ENCODE results near the gene ADAMTS17. TPM values are rescaled to one million over a fixed set of nuclear protein-coding genes. Genes with fewer than 3 reads are reported as not detected.

Gene ADAMTS17
- total RNA-seq, 1 experiment from 2014 or later, result 1.6 TPM

DNA sequence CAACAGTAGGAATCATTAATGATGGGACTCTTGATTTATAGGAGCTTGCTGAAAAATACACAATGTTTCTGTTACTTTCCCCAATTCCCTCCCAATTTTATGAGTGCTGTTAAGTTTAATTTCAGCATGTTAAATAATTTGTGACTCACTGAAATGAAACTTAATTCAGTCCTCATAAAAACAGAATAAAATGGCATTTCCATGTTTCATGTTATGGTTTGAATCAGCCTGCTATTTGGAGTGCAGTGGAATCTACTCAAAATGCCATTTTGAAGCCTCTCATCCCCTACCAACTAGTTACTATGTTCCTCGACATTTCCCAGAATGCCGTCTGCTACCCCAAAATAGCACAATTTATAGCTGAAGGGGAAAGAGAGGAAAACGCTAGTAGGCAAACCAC lies 237.5 kb downstream of the ADAMTS17 start:
- intact Hi-C loops (cut with micrococcal nuclease; ENCODE audit: unreplicated experiment), result no loop called here
- ChIA-PET CTCF (no interaction called here), POLR2A (no interaction called here)
- BruUV-seq (replicated peaks), result no TSS peak
- Histone ChIP-seq H3K36me3 (ENCODE audit: control insufficient read depth, insufficient read depth, low read length) (no peaks in the 10 kb centered on the region), H3K4me3 (ENCODE audit: low read depth in 2 of 2, low read length in 2 of 2) (no peak overlapping the region), H3K27ac (ENCODE audit: low read length) (no peak overlapping the region), H3K4me1 (ENCODE audit: control insufficient read depth, insufficient read depth, low read length) (no peaks in the 10 kb centered on the region), H3K9me3 (ENCODE audit: control insufficient read depth, insufficient read depth, low read depth, low read length) (no peaks in the 10 kb centered on the region), H3K27me3 (ENCODE audit: control insufficient read depth, insufficient read depth, low read length) (no peaks in the 10 kb centered on the region)
- ATAC-seq, result no peak
- no peak for DNase-seq (ENCODE audit: low read depth, low spot score)
- in situ Hi-C loops (cut with HindIII; ENCODE audit: low pct_unique_long_range_greater_than_20kb, low sequenced_read_pairs), result no loop called here
- TF ChIP-seq TCF7L2 (IDR thresholded peaks at IDR 0.05; ENCODE audit: low read depth, low read length), result no peak
- no peak for TF ChIP-seq SIN3A (IDR thresholded peaks at IDR 0.05; ENCODE audit: borderline replicate concordance, insufficient read depth, low read depth, low read length)
- TF ChIP-seq, protein P1, sequence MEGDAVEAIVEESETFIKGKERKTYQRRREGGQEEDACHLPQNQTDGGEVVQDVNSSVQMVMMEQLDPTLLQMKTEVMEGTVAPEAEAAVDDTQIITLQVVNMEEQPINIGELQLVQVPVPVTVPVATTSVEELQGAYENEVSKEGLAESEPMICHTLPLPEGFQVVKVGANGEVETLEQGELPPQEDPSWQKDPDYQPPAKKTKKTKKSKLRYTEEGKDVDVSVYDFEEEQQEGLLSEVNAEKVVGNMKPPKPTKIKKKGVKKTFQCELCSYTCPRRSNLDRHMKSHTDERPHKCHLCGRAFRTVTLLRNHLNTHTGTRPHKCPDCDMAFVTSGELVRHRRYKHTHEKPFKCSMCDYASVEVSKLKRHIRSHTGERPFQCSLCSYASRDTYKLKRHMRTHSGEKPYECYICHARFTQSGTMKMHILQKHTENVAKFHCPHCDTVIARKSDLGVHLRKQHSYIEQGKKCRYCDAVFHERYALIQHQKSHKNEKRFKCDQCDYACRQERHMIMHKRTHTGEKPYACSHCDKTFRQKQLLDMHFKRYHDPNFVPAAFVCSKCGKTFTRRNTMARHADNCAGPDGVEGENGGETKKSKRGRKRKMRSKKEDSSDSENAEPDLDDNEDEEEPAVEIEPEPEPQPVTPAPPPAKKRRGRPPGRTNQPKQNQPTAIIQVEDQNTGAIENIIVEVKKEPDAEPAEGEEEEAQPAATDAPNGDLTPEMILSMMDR (IDR thresholded peaks at IDR 0.05), result no peak
- TF ChIP-seq, protein P2, sequence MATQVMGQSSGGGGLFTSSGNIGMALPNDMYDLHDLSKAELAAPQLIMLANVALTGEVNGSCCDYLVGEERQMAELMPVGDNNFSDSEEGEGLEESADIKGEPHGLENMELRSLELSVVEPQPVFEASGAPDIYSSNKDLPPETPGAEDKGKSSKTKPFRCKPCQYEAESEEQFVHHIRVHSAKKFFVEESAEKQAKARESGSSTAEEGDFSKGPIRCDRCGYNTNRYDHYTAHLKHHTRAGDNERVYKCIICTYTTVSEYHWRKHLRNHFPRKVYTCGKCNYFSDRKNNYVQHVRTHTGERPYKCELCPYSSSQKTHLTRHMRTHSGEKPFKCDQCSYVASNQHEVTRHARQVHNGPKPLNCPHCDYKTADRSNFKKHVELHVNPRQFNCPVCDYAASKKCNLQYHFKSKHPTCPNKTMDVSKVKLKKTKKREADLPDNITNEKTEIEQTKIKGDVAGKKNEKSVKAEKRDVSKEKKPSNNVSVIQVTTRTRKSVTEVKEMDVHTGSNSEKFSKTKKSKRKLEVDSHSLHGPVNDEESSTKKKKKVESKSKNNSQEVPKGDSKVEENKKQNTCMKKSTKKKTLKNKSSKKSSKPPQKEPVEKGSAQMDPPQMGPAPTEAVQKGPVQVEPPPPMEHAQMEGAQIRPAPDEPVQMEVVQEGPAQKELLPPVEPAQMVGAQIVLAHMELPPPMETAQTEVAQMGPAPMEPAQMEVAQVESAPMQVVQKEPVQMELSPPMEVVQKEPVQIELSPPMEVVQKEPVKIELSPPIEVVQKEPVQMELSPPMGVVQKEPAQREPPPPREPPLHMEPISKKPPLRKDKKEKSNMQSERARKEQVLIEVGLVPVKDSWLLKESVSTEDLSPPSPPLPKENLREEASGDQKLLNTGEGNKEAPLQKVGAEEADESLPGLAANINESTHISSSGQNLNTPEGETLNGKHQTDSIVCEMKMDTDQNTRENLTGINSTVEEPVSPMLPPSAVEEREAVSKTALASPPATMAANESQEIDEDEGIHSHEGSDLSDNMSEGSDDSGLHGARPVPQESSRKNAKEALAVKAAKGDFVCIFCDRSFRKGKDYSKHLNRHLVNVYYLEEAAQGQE (IDR thresholded peaks at IDR 0.05; ENCODE audit: insufficient read depth in 1 of 2, low read depth in 2 of 2, low read length in 1 of 2), result no peak
- no peak for TF ChIP-seq POLR2AphosphoS5 (IDR thresholded peaks at IDR 0.05; ENCODE audit: low read depth, low read length)

DNA sequence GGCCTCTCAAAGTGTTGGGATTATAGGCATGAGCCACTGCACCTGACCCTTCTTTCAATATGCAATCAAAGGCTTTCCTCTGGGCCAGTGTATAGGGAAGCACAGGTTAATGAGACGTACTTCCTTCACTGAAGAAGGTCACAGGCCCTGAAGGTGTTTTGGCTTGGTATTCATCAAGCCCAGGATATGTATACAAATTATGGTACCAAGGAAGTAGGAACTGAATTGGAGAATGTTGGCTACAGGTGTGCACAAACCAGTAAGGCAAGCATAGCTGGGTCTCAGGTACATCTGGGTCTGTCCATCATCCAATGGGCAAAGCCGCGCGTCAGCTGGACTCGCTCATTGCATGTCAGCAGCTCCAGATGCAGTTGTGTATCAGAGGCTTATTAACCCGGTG lies 237.9 kb downstream of the ADAMTS17 start:
- in situ Hi-C loops (cut with HindIII; ENCODE audit: low pct_unique_long_range_greater_than_20kb, low sequenced_read_pairs) (no loop called here), intact Hi-C loops (cut with micrococcal nuclease; ENCODE audit: unreplicated experiment) (no loop called here)
- ChIA-PET POLR2A (no interaction called here), CTCF (no interaction called here)
- no peaks in the 10 kb centered on the region for H3K36me3 ChIP-seq (ENCODE audit: control insufficient read depth, insufficient read depth, low read length)
- ATAC-seq, result no peak
- H3K4me1 ChIP-seq (ENCODE audit: control insufficient read depth, insufficient read depth, low read length), result no peaks in the 10 kb centered on the region
- no peak for DNase-seq (ENCODE audit: low read depth, low spot score)
- H3K9me3 ChIP-seq (ENCODE audit: control insufficient read depth, insufficient read depth, low read depth, low read length), result no peaks in the 10 kb centered on the region
- H3K27ac ChIP-seq (ENCODE audit: low read length), result no peak overlapping the region
- no peaks in the 10 kb centered on the region for H3K27me3 ChIP-seq (ENCODE audit: control insufficient read depth, insufficient read depth, low read length)
- TF ChIP-seq, protein P1 (IDR thresholded peaks at IDR 0.05), result no peak
- no TSS peak for BruUV-seq (replicated peaks)
- H3K4me3 ChIP-seq (ENCODE audit: low read depth in 2 of 2, low read length in 2 of 2), result no peak overlapping the region
